Endodermal cell (in vitro differentiated cells): ENCODE measurements around the gene NFATC2. TPM values are rescaled to one million over a fixed set of nuclear protein-coding genes. Genes with fewer than 3 reads are reported as not detected.

Source experiments
- DNase-seq: peaks from one replicate; pipeline ENCODE4 v3.0.0-alpha.2; 2017
- H3K27ac ChIP-seq: 2 replicates; pipeline ENCODE4 v1.5.1; 2013; ENCODE audit warnings: mild to moderate bottlenecking, low read depth, low read length, moderate library complexity
- H3K27me3 ChIP-seq: 2 replicates; pipeline ENCODE4 v1.6.1; 2013; ENCODE audit warnings: mild to moderate bottlenecking, low read length, moderate library complexity; ENCODE audit not compliant: insufficient read depth, control insufficient read depth, poor library complexity, severe bottlenecking
- H3K36me3 ChIP-seq: 2 replicates; pipeline ENCODE4 v1.7.0; 2013; ENCODE audit warnings: mild to moderate bottlenecking, low read length, moderate library complexity; ENCODE audit not compliant: control insufficient read depth, insufficient read depth
- H3K4me1 ChIP-seq: one replicate; pipeline ENCODE4 v1.7.0; 2013; ENCODE audit warnings: low read length; ENCODE audit not compliant: control insufficient read depth, insufficient read depth
- H3K4me3 ChIP-seq: 2 replicates; pipeline ENCODE4 v1.5.1; 2013; ENCODE audit warnings: mild to moderate bottlenecking, low read length, moderate library complexity
- H3K9ac ChIP-seq: 2 replicates; pipeline ENCODE4 v1.6.1; 2013; ENCODE audit warnings: mild to moderate bottlenecking, low read length, moderate library complexity; ENCODE audit not compliant: poor library complexity, severe bottlenecking; ENCODE audit errors: extremely low read depth
- H3K9me3 ChIP-seq: 2 replicates; pipeline ENCODE4 v1.6.1; 2013; ENCODE audit warnings: mild to moderate bottlenecking, low read length, moderate library complexity; ENCODE audit not compliant: control insufficient read depth
- H3K27ac Mint-ChIP-seq: 2 replicates; pipeline ENCODE4 v1.8.0; 2020; ENCODE audit warnings: mixed read lengths
- H3K27me3 Mint-ChIP-seq: 2 replicates; pipeline ENCODE4 v1.8.0; 2021; ENCODE audit warnings: mild to moderate bottlenecking, mixed read lengths; ENCODE audit not compliant: insufficient read depth
- H3K36me3 Mint-ChIP-seq: 2 replicates; pipeline ENCODE4 v1.8.0; 2020; ENCODE audit warnings: low read depth, mixed read lengths
- H3K4me1 Mint-ChIP-seq: 2 replicates; pipeline ENCODE4 v1.8.0; 2020; ENCODE audit warnings: mixed read lengths
- H3K4me3 Mint-ChIP-seq: 2 replicates; pipeline ENCODE4 v1.8.0; 2020; ENCODE audit warnings: mild to moderate bottlenecking, moderate library complexity, mixed read lengths
- H3K9me3 Mint-ChIP-seq: 2 replicates; pipeline ENCODE4 v1.8.0; 2020; ENCODE audit warnings: mild to moderate bottlenecking, mixed read lengths
- CTCF ChIP-seq: fragments of 200-600 bp; sonication (generic); conservative IDR thresholded peaks from 2 replicates; pipeline ENCODE4 v1.5.0; 2021; ENCODE audit warnings: antibody characterized with exemption, mild to moderate bottlenecking
- whole genome bisulfite sequencing, 2 experiments: methylation state at CpG; one replicate each; pipeline versions ENCODE4 v1.1.5 to v1.1.7; 2013; ENCODE audit warnings: missing lambda C conversion rate in 2 of 2, mixed read lengths in 1 of 2; ENCODE audit not compliant: insufficient coverage in 1 of 2, insufficient read length in 1 of 2; 5-methylcytosine and 5-hydroxymethylcytosine counted together
- total RNA-seq, 2 donors: library from RNA; stranded (reverse); fragmentation: NEBNext Ultra II Directional in 1 of 2; extraction: Animal tissue kit (Norgen Biotek cat#: 25700) in 1 of 2; gene quantifications; 2 replicates in 1 of 2; 3 replicates in 1 of 2; pipeline ENCODE4 v1.2.1, GENCODE V29; 2021

NFATC2 gene
- total RNA-seq, 2 donors from 2014 or later = 1.5 to 2.1 TPM

GRCh38 chr20:51394706-51395105, 147.8 kb downstream of the NFATC2 start:
- H3K9me3 ChIP-seq = no peaks in the 10 kb centered on the region
- H3K27me3 ChIP-seq = no peaks in the 10 kb centered on the region
- Mint-ChIP-seq H3K4me1 (no peaks in the 10 kb centered on the region), H3K4me3 (no peak overlapping the region), H3K27ac (no peak overlapping the region), H3K27me3 (peaks cover 7% of the 10 kb centered on the region), H3K36me3 (no peaks in the 10 kb centered on the region), H3K9me3 (no peaks in the 10 kb centered on the region)
- H3K4me1 ChIP-seq = no peaks in the 10 kb centered on the region
- WGBS, 2 experiments = 87 to 97% methylated on average over 5 to 6 of the region's 6 CpGs
- no peak overlapping the region for H3K9ac ChIP-seq
- no peak overlapping the region for H3K4me3 ChIP-seq
- TF ChIP-seq CTCF = no peak
- DNase-seq = no peak
- H3K36me3 ChIP-seq = no peaks in the 10 kb centered on the region
- no peak overlapping the region for H3K27ac ChIP-seq

GRCh38 chr20:51393571-51393970, 148.9 kb downstream of the NFATC2 start:
- H3K4me1 ChIP-seq = no peaks in the 10 kb centered on the region
- no peaks in the 10 kb centered on the region for H3K27me3 ChIP-seq
- peak; percentile 79 for DNase-seq
- no peak overlapping the region for H3K4me3 ChIP-seq
- Mint-ChIP-seq H3K27ac (no peak overlapping the region), H3K4me1 (no peaks in the 10 kb centered on the region), H3K36me3 (no peaks in the 10 kb centered on the region), H3K27me3 (peaks cover 7% of the 10 kb centered on the region), H3K9me3 (no peaks in the 10 kb centered on the region), H3K4me3 (no peak overlapping the region)
- no peak for TF ChIP-seq CTCF
- H3K9ac ChIP-seq = no peak overlapping the region
- H3K9me3 ChIP-seq = no peaks in the 10 kb centered on the region
- no peak overlapping the region for H3K27ac ChIP-seq
- H3K36me3 ChIP-seq = no peaks in the 10 kb centered on the region
- 57% methylated on average over 6 of the region's 6 CpGs; no CpG with 5 or more reads in 1 of the 2 experiments for WGBS, 2 experiments

- no peak for TF ChIP-seq CTCF
- no peak for DNase-seq
- Mint-ChIP-seq H3K4me1 (peaks cover 4% of the 10 kb centered on the region), H3K4me3 (no peak overlapping the region), H3K36me3 (no peaks in the 10 kb centered on the region), H3K9me3 (no peaks in the 10 kb centered on the region), H3K27me3 (peaks cover 7% of the 10 kb centered on the region), H3K27ac (no peak overlapping the region)
- no peak overlapping the region for H3K4me3 ChIP-seq
- H3K9me3 ChIP-seq = no peaks in the 10 kb centered on the region
- H3K27ac ChIP-seq = no peak overlapping the region
- 85 to 89% methylated on average over 5 to 7 of the region's 7 CpGs for WGBS, 2 experiments
- no peak overlapping the region for H3K9ac ChIP-seq
- no peaks in the 10 kb centered on the region for H3K36me3 ChIP-seq
- no peaks in the 10 kb centered on the region for H3K27me3 ChIP-seq
- no peaks in the 10 kb centered on the region for H3K4me1 ChIP-seq
Measured at GRCh38 chr20:51392614-51393186, 149.8 kb downstream of the NFATC2 start.
